Measurements from ENCODE around the gene RUFY2.

RUFY2 gene

GRCh38 chr10:68364101-68364886 is 42.8 kb downstream of the RUFY2 start:
- no peak for DNase-seq (ENCODE audit: low read depth in 2 of 2)

GRCh38 chr10:68362590-68362989 is 44.5 kb downstream of the RUFY2 start:
- DNase-seq (ENCODE audit: low read depth in 2 of 2): no peak

- DNase-seq (ENCODE audit: low read depth in 2 of 2): no peak
These were observed 47.9 kb downstream of the RUFY2 start for GRCh38 chr10:68359189-68359588.

- no peak for DNase-seq (ENCODE audit: low read depth in 2 of 2)
These were observed 53.5 kb downstream of the RUFY2 start for GRCh38 chr10:68353537-68353936.

- DNase-seq (ENCODE audit: low read depth in 2 of 2): peak in 1 of 2 donors; percentile 12
These were observed 58.8 kb downstream of the RUFY2 start for GRCh38 chr10:68348265-68348741.

GRCh38 chr10:68346774-68347173 is 60.3 kb downstream of the RUFY2 start:
- no peak for DNase-seq (ENCODE audit: low read depth in 2 of 2)

- no peak for DNase-seq (ENCODE audit: low read depth in 2 of 2)
These were observed 61.5 kb downstream of the RUFY2 start for GRCh38 chr10:68345621-68346020.

- no peak for DNase-seq (ENCODE audit: low read depth in 2 of 2)
These were observed 64.1 kb downstream of the RUFY2 start for GRCh38 chr10:68342909-68343516.

GRCh38 chr10:68340358-68341080 is 66.6 kb downstream of the RUFY2 start:
- DNase-seq (ENCODE audit: low read depth in 2 of 2): no peak

GRCh38 chr10:68336754-68337351 is 70.2 kb downstream of the RUFY2 start:
- DNase-seq (ENCODE audit: low read depth in 2 of 2): no peak

- no peak for DNase-seq (ENCODE audit: low read depth in 2 of 2)
These were observed 72.2 kb downstream of the RUFY2 start for GRCh38 chr10:68334672-68335467.

- DNase-seq (ENCODE audit: low read depth in 2 of 2): no peak
These were observed 73.3 kb downstream of the RUFY2 start for GRCh38 chr10:68333440-68334431.

- no peak for DNase-seq (ENCODE audit: low read depth in 2 of 2)
These were observed 74.0 kb downstream of the RUFY2 start for GRCh38 chr10:68333058-68333395.

- DNase-seq (ENCODE audit: low read depth in 2 of 2): peak; percentile 9 to 17
These were observed 74.6 kb downstream of the RUFY2 start, which contains the start of gene PBLD for GRCh38 chr10:68332259-68333057. TSS of gene PBLD (minus strand) at chr10:68332928. CDS start at chr10:68306844, 26,084 bp downstream.

- DNase-seq (ENCODE audit: low read depth in 2 of 2): peak; percentile 96 to 97
These were observed 75.4 kb downstream of the RUFY2 start, which contains the start of gene HNRNPH3 for GRCh38 chr10:68331455-68332258. TSS of gene HNRNPH3 (plus strand) at chr10:68332064. CDS start at chr10:68337222, 5,158 bp downstream.

GRCh38 chr10:68330852-68331454 is 76.1 kb downstream of the RUFY2 start:
- no peak for DNase-seq (ENCODE audit: low read depth in 2 of 2)

- DNase-seq (ENCODE audit: low read depth in 2 of 2): no peak
These were observed 77.6 kb downstream of the RUFY2 start for GRCh38 chr10:68329506-68329861.
